ENCODE results near the gene CORO2A.

DNA sequence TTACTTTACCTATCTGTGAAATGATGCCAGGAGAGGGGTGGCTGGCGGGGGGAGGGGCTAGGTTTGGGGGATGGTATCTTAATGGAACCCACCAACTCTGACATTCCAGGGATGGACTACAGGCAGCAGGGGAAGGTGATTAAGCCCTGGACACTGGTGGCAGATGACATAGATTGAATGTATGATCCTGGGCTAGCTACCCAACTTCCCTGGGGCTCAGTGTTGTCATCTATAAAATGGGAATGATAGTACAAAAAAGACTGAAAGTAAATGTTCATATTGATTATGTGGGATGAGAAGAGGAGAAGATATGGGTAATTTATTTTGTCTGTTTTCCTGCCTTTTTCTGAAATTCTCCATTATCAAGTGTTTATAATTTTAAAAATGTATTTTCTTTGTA lies 6.2 kb downstream of the CORO2A start:
- no peak for TF ChIP-seq CTCF (IDR thresholded peaks at IDR 0.05)
- TF ChIP-seq POLR2A (IDR thresholded peaks at IDR 0.05) = no peak
